Endothelial cell (in vitro differentiated cells): Measurements from ENCODE around the gene DHCR7. TPM values are rescaled to one million over a fixed set of nuclear protein-coding genes. Genes with fewer than 3 reads are reported as not detected.

Experiments
- DNase-seq: peaks from one replicate; pipeline ENCODE4 v3.0.0; 2021; ENCODE audit warnings: low spot score
- H3K27ac Mint-ChIP-seq: one replicate; pipeline ENCODE4 v1.8.0; 2021; ENCODE audit warnings: mixed read lengths, inconsistent platforms; ENCODE audit not compliant: unreplicated experiment
- H3K27me3 Mint-ChIP-seq: one replicate; pipeline ENCODE4 v1.8.0; 2021; ENCODE audit warnings: mild to moderate bottlenecking, moderate library complexity, mixed read lengths, inconsistent platforms; ENCODE audit not compliant: unreplicated experiment
- H3K36me3 Mint-ChIP-seq: one replicate; pipeline ENCODE4 v1.8.0; 2021; ENCODE audit warnings: mild to moderate bottlenecking, low read depth, mixed read lengths, inconsistent platforms; ENCODE audit not compliant: unreplicated experiment
- H3K4me1 Mint-ChIP-seq: one replicate; pipeline ENCODE4 v1.8.0; 2021; ENCODE audit warnings: mild to moderate bottlenecking, mixed read lengths, inconsistent platforms; ENCODE audit not compliant: unreplicated experiment
- H3K4me3 Mint-ChIP-seq: one replicate; pipeline ENCODE4 v1.8.0; 2021; ENCODE audit warnings: mild to moderate bottlenecking, mixed read lengths, inconsistent platforms; ENCODE audit not compliant: unreplicated experiment
- H3K9me3 Mint-ChIP-seq: one replicate; pipeline ENCODE4 v1.8.0; 2021; ENCODE audit warnings: mixed read lengths, inconsistent platforms; ENCODE audit not compliant: unreplicated experiment
- CTCF ChIP-seq: fragments of 200-600 bp; sonication (generic); IDR thresholded peaks from one replicate; pipeline ENCODE4 v1.5.0; 2021; ENCODE audit warnings: antibody characterized with exemption; ENCODE audit not compliant: unreplicated experiment
- total RNA-seq: library from RNA; stranded (reverse); fragmentation: NEBNext Ultra II Directional; extraction: Animal tissue kit (Norgen Biotek cat#: 25700); gene quantifications from one replicate; pipeline ENCODE4 v1.2.1, GENCODE V29; 2021; ENCODE audit not compliant: unreplicated experiment

The DHCR7 gene
- total RNA-seq, 1 donor from 2014 or later = 130 TPM

- Mint-ChIP-seq H3K4me3 (no peak overlapping the region), H3K27ac (no peak overlapping the region), H3K4me1 (no peaks in the 10 kb centered on the region), H3K36me3 (peaks cover 25% of the 10 kb centered on the region), H3K9me3 (no peaks in the 10 kb centered on the region), H3K27me3 (no peaks in the 10 kb centered on the region)
- TF ChIP-seq CTCF = no peak
- DNase-seq = no peak
Measured at GRCh38 chr11:71438650-71439049, 9.5 kb downstream of the DHCR7 start.

GRCh38 chr11:71437879-71438278, 10.3 kb downstream of the DHCR7 start:
- no peak for TF ChIP-seq CTCF
- no peak for DNase-seq
- H3K4me1 Mint-ChIP-seq = no peaks in the 10 kb centered on the region
- peaks cover 23% of the 10 kb centered on the region for H3K36me3 Mint-ChIP-seq
- H3K27ac Mint-ChIP-seq = no peak overlapping the region
- H3K27me3 Mint-ChIP-seq = no peaks in the 10 kb centered on the region
- H3K9me3 Mint-ChIP-seq = no peaks in the 10 kb centered on the region
- no peak overlapping the region for H3K4me3 Mint-ChIP-seq

GRCh38 chr11:71437399-71437798, 10.8 kb downstream of the DHCR7 start:
- Mint-ChIP-seq H3K4me1 (no peaks in the 10 kb centered on the region), H3K9me3 (no peaks in the 10 kb centered on the region), H3K27ac (no peak overlapping the region), H3K36me3 (peaks cover 19% of the 10 kb centered on the region), H3K27me3 (no peaks in the 10 kb centered on the region), H3K4me3 (no peak overlapping the region)
- no peak for TF ChIP-seq CTCF
- DNase-seq = no peak

- Mint-ChIP-seq H3K4me1 (no peaks in the 10 kb centered on the region), H3K9me3 (no peaks in the 10 kb centered on the region), H3K27me3 (no peaks in the 10 kb centered on the region), H3K27ac (no peak overlapping the region), H3K4me3 (no peak overlapping the region), H3K36me3 (peaks cover 19% of the 10 kb centered on the region)
- TF ChIP-seq CTCF = no peak
- DNase-seq = no peak
Measured at GRCh38 chr11:71436861-71437260, 11.3 kb downstream of the DHCR7 start.

- Mint-ChIP-seq H3K27ac (no peak overlapping the region), H3K27me3 (no peaks in the 10 kb centered on the region), H3K9me3 (no peaks in the 10 kb centered on the region), H3K36me3 (peaks cover 15% of the 10 kb centered on the region), H3K4me3 (no peak overlapping the region), H3K4me1 (no peaks in the 10 kb centered on the region)
- DNase-seq = no peak
- TF ChIP-seq CTCF = no peak
Measured at GRCh38 chr11:71435278-71435951, 12.8 kb downstream of the DHCR7 start.
